AG10803 (cell line): Measurements from ENCODE around the gene TRAPPC3L.

Source experiments
- DNase-seq: peaks from one replicate; pipeline ENCODE4 v3.0.0; 2010; ENCODE audit warnings: low read depth
- H3K4me3 ChIP-seq: 2 replicates; pipeline ENCODE4 v1.5.1; 2011; ENCODE audit warnings: mild to moderate bottlenecking, low read length, control low read depth
- TF ChIP-seq, protein P1 (sequence below): conservative IDR thresholded peaks from 2 replicates; pipeline ENCODE4 v1.5.1; 2011; ENCODE audit warnings: mild to moderate bottlenecking, low read length, control low read depth, inconsistent platforms

Gene TRAPPC3L

DNA sequence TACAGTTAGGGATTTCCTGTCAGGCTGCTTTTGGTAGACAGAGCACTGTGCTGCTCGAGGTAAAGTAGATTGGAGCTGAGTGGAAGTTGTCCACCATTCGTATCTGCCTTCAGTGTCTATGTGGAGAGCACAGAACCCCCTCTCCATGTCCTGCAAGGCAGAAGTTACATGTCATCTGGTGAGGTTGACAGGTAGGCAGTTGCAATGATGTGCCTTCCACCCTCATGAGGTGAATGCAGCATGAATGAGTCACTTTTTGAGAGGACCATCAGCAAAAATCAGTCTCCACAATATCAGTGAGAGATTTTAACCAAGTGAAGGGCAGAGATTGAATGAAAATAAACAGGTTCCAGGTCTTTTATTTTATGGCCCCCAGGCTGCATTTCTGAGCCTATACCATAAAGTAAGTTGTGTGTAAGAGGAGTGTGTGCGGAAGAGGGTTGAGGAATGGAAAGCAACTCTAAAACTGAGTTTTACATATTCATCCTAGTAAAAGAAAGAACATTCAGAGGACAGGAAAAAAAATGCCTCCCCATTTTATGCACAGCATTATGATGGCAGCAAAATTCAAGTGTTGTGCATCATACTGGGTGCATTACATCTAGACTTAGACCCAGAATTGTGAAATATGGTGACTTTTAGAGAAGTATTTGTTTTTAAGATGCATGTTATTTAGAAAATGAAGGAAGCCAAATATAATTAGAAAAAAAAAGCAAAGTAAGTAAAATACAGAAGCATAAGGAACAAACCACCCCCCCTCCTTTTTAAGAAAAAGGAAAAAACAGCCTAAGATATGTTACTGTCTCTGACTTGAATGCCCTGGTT lies 15.8 kb downstream of the TRAPPC3L start:
- H3K4me3 ChIP-seq = no peak overlapping the region
- no peak for DNase-seq
- TF ChIP-seq, protein P1, sequence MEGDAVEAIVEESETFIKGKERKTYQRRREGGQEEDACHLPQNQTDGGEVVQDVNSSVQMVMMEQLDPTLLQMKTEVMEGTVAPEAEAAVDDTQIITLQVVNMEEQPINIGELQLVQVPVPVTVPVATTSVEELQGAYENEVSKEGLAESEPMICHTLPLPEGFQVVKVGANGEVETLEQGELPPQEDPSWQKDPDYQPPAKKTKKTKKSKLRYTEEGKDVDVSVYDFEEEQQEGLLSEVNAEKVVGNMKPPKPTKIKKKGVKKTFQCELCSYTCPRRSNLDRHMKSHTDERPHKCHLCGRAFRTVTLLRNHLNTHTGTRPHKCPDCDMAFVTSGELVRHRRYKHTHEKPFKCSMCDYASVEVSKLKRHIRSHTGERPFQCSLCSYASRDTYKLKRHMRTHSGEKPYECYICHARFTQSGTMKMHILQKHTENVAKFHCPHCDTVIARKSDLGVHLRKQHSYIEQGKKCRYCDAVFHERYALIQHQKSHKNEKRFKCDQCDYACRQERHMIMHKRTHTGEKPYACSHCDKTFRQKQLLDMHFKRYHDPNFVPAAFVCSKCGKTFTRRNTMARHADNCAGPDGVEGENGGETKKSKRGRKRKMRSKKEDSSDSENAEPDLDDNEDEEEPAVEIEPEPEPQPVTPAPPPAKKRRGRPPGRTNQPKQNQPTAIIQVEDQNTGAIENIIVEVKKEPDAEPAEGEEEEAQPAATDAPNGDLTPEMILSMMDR = no peak

DNA sequence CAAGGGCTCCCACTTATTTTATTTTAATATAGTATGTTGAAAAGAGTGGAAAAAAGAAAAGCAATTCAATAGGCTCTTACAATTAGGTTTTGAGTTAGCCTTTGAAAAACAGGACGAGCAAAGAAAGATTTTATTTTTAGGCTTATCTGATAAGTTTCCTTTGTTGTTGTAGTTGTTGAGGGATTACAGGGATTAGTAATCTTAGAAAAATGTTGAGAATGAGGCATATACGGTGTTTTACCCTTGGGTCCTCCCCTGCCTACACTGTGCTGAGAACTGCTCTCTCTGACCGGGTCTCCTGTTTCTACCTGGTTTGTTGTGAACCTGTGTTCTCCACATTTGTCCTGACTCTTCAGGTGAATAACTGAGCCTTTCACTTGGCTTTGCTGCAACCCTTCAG lies 16.7 kb downstream of the TRAPPC3L start:
- no peak for DNase-seq
- TF ChIP-seq, protein P1 = no peak
- no peak overlapping the region for H3K4me3 ChIP-seq

DNA sequence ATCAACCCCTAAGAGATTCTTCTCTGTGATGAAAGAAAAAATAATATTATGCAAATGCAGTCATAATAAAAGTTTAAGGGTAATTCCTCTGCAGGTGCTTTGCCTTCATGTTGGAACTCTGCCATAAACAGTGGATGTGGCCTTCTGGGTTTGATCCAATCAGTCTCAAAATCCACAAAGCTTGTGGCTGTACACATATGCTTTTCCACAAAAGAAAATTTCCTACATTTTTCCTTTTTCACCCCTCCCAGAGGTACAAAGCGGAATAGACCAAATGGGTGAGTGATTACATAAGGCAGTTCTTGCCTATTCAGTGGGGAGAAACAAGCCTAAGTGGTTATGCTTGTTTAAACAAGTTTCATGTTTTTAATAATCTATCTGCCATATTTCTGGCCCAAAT lies 17.4 kb downstream of the TRAPPC3L start:
- no peak for DNase-seq
- no peak overlapping the region for H3K4me3 ChIP-seq
- TF ChIP-seq, protein P1 = no peak

DNA sequence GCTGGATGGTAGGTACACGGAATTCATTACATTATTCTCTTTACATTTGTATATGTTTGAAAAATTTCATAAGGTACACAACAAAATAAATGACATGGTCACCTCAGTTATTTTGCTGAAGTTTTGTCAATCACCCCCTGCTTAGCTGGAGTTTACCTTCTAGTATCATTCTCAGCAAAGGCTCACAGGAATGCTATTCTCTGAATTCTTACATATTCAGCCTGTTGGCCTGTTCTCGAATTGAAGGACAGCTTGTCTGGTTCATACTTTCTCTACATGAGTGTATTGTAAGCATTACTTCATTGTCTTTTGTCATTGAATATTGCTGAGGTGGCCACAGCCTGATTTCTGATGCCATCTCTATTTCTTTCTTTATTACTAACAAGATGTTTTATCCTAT lies 21.2 kb downstream of the TRAPPC3L start:
- no peak for DNase-seq
- TF ChIP-seq, protein P1 = no peak
- no peak overlapping the region for H3K4me3 ChIP-seq

GRCh38 chr6:116522896-116523295 lies 22.6 kb downstream of the TRAPPC3L start:
- no peak for DNase-seq
- no peak overlapping the region for H3K4me3 ChIP-seq
- TF ChIP-seq, protein P1 = no peak

- no peak for DNase-seq
- H3K4me3 ChIP-seq = no peak overlapping the region
- TF ChIP-seq, protein P1 = no peak
These were observed 26.7 kb downstream of the TRAPPC3L start for GRCh38 chr6:116518621-116519368.

DNA sequence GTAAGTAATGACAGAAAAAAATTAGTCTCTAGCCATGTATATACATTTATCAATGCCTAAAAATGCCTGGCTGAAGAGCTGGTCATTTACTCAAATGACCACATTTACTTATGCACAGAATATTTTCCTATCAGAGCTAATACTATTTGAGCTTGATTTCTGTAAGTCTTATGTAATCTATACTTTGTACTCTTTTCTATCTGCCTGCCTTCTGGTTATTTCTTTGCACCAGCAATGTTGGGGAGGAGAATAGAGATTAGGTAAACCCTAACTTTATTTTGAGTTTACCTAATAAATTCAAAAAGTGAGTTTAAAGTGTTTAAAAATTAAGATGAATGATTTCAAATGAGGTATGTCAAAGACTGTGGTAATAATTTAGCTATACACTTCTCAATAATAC lies 30.3 kb downstream of the TRAPPC3L start:
- no peak for DNase-seq
- TF ChIP-seq, protein P1 = no peak
- no peak overlapping the region for H3K4me3 ChIP-seq
